ENCODE results near the gene RAI1.

DNA sequence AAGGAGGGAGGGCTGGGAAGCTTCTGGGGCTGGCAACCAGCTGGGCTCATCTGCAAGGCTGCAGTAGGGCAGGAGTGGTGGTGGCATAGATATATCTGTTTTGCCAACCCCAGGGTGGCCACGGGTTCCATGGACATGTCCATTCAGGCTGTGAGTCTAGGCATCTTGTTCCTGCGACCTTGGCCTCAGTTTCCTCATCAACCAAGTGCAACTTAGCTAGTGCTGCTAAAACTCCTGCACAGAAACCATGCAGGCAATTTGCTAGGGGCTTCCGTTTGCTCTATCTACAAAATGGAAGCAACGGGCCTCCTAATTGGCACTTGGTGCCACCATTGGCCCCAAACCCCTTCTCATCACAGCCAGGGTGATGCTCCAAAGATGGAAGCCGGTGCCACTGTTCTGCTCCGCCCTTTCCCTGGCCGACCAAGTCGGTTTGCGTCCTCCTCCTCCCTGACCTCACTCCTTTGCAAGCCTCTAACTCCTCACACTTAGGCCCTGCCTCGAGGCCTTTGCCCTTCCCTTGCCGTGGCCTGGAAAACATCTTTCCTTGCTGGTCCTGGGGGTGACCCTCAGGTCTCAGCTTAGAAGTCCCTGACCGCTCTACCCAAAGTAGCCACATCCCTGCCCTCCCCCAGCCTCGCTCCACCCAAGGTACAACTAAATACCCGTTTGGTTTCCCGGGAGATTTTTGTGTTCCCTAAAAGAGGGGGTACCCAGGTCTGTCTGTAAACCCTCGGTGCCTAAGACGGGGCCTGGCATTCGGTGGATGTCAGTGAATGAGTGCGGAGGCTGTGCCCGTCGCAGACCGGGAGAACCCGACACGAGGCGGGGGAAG lies 154.4 kb downstream of the RAI1 start:
- TF ChIP-seq, protein P1, sequence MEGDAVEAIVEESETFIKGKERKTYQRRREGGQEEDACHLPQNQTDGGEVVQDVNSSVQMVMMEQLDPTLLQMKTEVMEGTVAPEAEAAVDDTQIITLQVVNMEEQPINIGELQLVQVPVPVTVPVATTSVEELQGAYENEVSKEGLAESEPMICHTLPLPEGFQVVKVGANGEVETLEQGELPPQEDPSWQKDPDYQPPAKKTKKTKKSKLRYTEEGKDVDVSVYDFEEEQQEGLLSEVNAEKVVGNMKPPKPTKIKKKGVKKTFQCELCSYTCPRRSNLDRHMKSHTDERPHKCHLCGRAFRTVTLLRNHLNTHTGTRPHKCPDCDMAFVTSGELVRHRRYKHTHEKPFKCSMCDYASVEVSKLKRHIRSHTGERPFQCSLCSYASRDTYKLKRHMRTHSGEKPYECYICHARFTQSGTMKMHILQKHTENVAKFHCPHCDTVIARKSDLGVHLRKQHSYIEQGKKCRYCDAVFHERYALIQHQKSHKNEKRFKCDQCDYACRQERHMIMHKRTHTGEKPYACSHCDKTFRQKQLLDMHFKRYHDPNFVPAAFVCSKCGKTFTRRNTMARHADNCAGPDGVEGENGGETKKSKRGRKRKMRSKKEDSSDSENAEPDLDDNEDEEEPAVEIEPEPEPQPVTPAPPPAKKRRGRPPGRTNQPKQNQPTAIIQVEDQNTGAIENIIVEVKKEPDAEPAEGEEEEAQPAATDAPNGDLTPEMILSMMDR (conservative IDR thresholded peaks at IDR 0.05) = no peak
- no peak for TF ChIP-seq ZFX (IDR thresholded peaks at IDR 0.05)

All from C4-2B (cell line).